Testis (tissue), 3 donors: ENCODE results near the gene KRT17. TPM values are rescaled to one million over a fixed set of nuclear protein-coding genes. Genes with fewer than 3 reads are reported as not detected.
"Not testable (repeated sequence)": the region's sequence is repeated elsewhere in the genome, so short reads cannot be mapped to it uniquely, and the experiment has no call there.

Experiments
- DNase-seq: peaks from one replicate; pipeline ENCODE4 v3.0.0-alpha.2; 2019
- H3K27ac ChIP-seq, 2 donors: fragments of 200-600 bp; sonication (generic); one replicate each; pipeline ENCODE4 v1.5.1; 2019
- H3K27me3 ChIP-seq: fragments of 200-600 bp; sonication (generic); one replicate; pipeline ENCODE4 v1.5.1; 2019
- H3K36me3 ChIP-seq: fragments of 200-600 bp; sonication (generic); one replicate; pipeline ENCODE4 v1.5.1; 2017; ENCODE audit warnings: low read depth; ENCODE audit errors: missing control alignments
- H3K4me1 ChIP-seq: fragments of 200-600 bp; sonication (generic); one replicate; pipeline ENCODE4 v1.5.1; 2019
- H3K4me3 ChIP-seq, 2 donors: fragments of 200-600 bp; sonication (generic); one replicate each; pipeline ENCODE4 v1.5.1; 2017 to 2019
- H3K9me3 ChIP-seq: fragments of 200-600 bp; sonication (generic); one replicate; pipeline ENCODE4 v1.5.1; 2017
- POLR2A ChIP-seq: fragments of 450-650 bp; IDR thresholded peaks from one replicate; pipeline ENCODE4 v1.6.1; 2017; ENCODE audit warnings: antibody characterized with exemption, mild to moderate bottlenecking, moderate library complexity
- WGBS, 2 donors: methylation state at CpG; one replicate each; pipeline ENCODE4 v1.1.5; 2018; 5-methylcytosine and 5-hydroxymethylcytosine counted together
- intact Hi-C: fragments of 100-400 bp; cut with DNase I; formaldehyde crosslinking; loops from one replicate; pipeline ENCODE4 v1.15.1; 2023; ENCODE audit warnings: low total_unique reads
- polyA plus RNA-seq: library from polyadenylated mRNA; stranded (reverse); fragments of 350-450 nt; fragmentation: Illumina TruSeq; extraction: RNeasy Lipid Tissue Mini Kit (QIAGEN cat#74804); gene quantifications from one replicate; pipeline ENCODE4 v1.2.3, GENCODE V29; 2014; ENCODE audit warnings: low read depth, low replicate concordance; ENCODE audit not compliant: insufficient read depth
- total RNA-seq, 2 donors: library from RNA; depleted of rRNA; stranded (reverse); fragments of >200 nt; gene quantifications; one replicate each; pipeline ENCODE4 v1.2.3, GENCODE V29; 2016
- TF ChIP-seq, protein P1 (sequence below), 3 experiments: fragments of 450-650 bp in 2 of 3; fragments of 200-600 bp in 1 of 3; sonication (generic) in 1 of 3; IDR thresholded peaks; one replicate each; pipeline ENCODE4 v1.5.1; 2016 to 2019; ENCODE audit warnings: antibody characterized with exemption in 3 of 3, mild to moderate bottlenecking in 2 of 3, moderate library complexity in 1 of 3

The KRT17 gene
- total and polyA plus RNA-seq, 3 donors from 2014 or later, result 12.2 to 26.0 (median 13.3) TPM

DNA sequence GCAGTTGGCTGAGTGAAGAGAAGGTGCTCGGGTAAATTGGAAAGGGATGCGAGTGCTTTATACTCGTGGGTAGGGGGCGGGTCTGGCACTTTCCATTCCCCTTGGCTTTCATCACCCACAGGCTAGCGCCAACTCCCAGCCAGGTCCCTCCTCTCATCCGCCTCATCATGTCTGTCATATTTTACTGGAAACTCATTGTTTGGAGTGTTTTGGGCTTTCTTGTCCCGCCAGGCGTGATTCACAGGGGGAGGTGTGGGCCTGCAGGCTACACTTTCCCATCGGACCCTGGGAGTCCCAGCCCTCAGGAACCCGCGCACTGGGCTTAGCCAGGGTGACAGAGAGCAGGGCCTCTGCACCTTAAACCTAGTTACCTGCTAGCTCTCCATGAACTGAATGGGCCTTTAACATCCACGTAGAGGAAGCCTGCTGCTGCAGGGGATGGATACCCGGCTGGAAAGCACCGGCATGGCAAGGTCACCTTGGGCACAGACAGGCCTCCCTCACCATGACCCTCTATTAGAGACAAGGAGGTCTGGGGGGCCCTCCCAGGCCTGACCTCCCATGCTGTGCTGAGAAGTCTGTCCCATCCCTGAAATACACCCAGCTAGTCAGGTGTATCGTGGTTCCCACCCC is 37.4 kb downstream of the KRT17 start, which contains the start of gene KRT14:
Gene KRT14, minus strand, starts transcription at position 33 of the 633 bp plus-strand sequence. CDS start 61 bp downstream, outside the sequence.
- intact Hi-C loops, result no loop called here
- no peak for DNase-seq
- Histone ChIP-seq H3K4me3 (no peak within 1 kb of the TSS), H3K27ac (no peak within 1 kb of the TSS), H3K9me3 (no peaks in the 10 kb centered on the region), H3K27me3 (no peaks in the 10 kb centered on the region), H3K36me3 (no peaks in the 10 kb centered on the region), H3K4me1 (no peaks in the 10 kb centered on the region)
- TF ChIP-seq, protein P1, sequence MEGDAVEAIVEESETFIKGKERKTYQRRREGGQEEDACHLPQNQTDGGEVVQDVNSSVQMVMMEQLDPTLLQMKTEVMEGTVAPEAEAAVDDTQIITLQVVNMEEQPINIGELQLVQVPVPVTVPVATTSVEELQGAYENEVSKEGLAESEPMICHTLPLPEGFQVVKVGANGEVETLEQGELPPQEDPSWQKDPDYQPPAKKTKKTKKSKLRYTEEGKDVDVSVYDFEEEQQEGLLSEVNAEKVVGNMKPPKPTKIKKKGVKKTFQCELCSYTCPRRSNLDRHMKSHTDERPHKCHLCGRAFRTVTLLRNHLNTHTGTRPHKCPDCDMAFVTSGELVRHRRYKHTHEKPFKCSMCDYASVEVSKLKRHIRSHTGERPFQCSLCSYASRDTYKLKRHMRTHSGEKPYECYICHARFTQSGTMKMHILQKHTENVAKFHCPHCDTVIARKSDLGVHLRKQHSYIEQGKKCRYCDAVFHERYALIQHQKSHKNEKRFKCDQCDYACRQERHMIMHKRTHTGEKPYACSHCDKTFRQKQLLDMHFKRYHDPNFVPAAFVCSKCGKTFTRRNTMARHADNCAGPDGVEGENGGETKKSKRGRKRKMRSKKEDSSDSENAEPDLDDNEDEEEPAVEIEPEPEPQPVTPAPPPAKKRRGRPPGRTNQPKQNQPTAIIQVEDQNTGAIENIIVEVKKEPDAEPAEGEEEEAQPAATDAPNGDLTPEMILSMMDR (IDR thresholded peaks at IDR 0.05), result no peak
- TF ChIP-seq POLR2A, result no peak
- WGBS, 2 donors, result 81 to 84% methylated on average over 10 to 15 of the region's 15 CpGs

DNA sequence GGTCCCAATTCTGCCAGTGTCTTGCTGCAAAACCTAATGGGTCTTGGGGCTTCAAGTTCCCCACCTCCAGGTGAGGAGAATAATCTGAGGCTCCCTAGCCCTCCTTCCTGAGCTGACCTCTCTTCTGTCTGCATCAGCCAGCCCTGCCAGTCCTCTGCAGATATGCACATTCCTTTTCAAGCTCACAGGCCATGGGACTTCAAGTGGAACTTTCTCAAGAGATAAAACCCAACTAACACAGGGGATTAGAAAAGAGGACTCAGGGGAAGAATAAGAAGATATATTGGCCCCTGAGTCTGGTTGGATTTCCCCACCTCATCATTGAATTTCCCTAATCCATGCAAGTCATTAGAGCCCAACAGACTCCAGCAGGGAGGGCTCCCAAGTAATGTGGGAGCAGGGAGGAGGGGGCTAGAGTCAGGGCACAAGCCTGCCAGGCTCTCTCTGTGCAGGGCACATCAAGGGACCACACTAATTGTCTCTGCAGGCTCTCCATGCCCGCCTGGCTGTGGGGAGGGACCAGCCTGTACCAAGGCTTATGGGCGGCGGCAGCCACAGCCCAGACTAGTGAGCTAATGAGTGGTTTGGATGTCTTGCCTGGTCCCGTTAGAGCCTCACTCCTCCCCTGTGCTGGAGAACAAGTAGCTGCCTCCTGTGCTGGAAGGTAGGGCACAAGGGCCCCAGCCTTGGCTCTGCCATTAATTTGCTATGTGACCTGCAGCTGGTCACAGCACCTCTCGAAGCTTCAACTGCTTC is 38.9 kb downstream of the KRT17 start:
- intact Hi-C loops, result no loop called here
- no peaks in the 10 kb centered on the region for H3K27me3 ChIP-seq
- DNase-seq, result no peak

DNA sequence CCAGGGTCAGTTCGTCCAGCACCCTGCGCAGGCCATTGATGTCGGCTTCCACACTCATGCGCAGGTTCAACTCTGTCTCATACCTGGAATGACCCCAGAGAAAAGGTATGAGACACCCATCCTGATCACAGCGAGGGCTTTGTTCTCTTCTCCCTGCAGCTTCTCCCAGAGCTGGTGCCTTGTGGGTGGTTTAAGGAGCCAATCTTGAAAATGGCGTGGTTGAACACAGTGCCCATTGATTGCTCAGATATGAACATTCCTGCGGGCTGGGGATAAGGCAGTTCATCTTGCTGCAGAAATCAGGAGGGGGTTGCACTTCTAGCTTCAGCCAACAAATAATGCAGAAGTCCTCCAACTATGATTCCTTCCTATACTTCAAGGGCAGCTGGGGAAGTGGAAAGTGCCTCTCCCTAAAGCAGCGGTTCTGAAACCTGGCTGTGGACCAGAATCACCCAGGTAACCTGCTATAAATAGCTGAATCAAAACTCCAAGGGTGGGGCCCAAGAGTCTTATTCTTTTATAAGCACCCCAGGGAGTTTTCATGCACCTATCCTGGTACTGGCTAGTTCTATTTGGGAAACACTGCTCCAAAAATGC is 39.9 kb downstream of the KRT17 start:
- H3K4me1 ChIP-seq, H3K9me3 ChIP-seq, H3K27me3 ChIP-seq, H3K27ac ChIP-seq, intact Hi-C loops, DNase-seq, H3K4me3 ChIP-seq, H3K36me3 ChIP-seq: not testable (repeated sequence)
- WGBS, 2 donors, result 83 to 95% methylated on average over 8 of the region's 8 CpGs

More for the DNA sequence above, 38.9 kb downstream of the KRT17 start:
- Histone ChIP-seq H3K4me1 (no peaks in the 10 kb centered on the region), H3K36me3 (no peaks in the 10 kb centered on the region), H3K9me3 (no peaks in the 10 kb centered on the region), H3K4me3 (no peak overlapping the region), H3K27ac (no peak overlapping the region)
- TF ChIP-seq, protein P1 (IDR thresholded peaks at IDR 0.05), result no peak
- no peak for TF ChIP-seq POLR2A
- 80 to 98% methylated on average over 5 of the region's 5 CpGs for WGBS, 2 donors

DNA sequence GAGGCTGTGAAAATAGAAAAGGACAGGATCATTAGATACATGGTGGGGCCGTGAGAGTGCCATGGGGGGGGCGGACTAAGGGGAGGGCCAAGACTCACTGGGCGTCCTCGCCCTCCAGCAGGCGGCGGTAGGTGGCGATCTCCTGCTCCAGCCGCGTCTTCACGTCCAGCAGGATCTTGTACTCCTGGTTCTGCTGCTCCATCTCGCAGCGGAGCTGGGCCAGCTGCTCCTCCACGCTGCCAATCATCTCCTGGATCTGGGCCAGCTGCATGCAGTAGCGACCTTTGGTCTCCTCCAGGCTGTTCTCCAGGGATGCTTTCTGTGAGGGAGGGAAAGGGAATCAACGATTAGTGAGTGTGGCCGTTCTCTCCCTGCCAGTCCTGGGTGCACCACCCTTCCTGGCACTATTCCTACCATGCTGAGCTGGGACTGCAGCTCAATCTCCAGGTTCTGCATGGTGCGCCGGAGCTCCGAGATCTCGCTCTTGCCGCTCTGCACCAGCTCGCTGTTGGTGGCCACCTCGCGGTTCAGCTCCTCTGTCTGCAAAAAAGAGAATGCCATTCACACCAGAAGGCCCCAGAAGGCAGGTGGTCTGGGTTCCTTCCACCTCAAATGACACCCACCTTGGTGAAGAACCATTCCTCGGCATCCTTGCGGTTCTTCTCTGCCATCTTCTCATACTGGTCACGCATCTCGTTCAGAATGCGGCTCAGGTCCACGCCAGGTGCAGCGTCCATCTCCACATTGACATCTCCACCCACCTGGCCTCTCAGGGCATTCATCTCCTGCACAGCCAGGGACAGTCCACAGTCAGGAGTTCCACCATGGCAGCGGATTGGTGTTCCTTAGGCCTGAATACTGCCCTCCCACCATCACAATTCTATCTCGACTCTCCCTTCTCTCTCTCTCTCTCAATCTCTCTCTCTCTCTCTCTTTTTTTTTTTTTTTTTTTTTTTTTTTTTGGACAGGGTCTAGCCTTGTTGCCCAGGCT is 40.9 kb downstream of the KRT17 start:
- no peaks in the 10 kb centered on the region for H3K36me3 ChIP-seq
- no peaks in the 10 kb centered on the region for H3K9me3 ChIP-seq
- intact Hi-C loops, result no loop called here
- H3K27ac ChIP-seq, result no peak overlapping the region
- no peak for TF ChIP-seq POLR2A
- TF ChIP-seq, protein P1 (IDR thresholded peaks at IDR 0.05), result no peak
- 88 to 89% methylated on average over 30 to 33 of the region's 33 CpGs for WGBS, 2 donors
- no peaks in the 10 kb centered on the region for H3K4me1 ChIP-seq
- no peak for DNase-seq
- no peaks in the 10 kb centered on the region for H3K27me3 ChIP-seq
- no peak overlapping the region for H3K4me3 ChIP-seq

DNA sequence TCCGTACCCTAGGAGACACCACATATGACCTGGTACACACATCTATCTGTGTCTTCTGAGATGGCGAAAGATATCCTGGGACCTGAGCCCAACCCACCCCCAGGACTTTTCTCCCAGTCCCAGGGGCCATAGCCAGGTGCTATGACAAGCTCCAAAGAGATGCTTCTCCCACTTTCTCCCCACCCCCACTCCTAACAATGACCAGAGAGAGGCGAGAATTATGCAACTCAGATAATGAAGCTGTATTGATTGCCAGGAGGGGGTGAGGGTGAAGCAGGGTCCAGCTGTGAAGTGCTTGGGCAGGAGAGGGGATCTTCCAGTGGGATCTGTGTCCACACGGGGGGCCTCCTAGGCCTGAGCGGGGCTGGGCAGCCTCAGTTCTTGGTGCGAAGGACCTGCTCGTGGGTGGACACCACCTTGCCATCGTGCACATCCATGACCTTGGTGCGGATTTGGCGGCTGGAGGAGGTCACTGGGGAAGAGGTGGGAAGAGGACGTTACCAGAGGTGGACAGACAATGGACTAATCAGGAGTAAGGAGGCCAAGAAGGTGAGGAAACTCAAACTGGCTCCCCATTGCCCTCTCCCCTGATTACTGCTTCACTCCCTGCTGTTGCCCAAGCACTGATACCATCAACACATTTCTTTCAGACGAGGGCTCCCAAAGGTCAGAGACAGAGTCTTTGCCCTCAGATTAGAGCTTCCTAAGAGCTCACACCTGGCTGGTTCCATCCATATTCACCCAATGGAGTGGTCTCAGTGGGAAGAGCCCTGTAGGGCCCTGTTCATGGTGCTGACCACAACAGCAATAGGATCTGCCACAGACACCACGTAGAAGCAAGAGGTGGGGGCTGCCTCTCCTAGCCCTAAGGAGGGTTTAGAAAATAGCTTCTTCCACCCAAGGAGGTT is 42.1 kb downstream of the KRT17 start:
- H3K4me3 ChIP-seq, intact Hi-C loops, H3K9me3 ChIP-seq, H3K27ac ChIP-seq, H3K4me1 ChIP-seq, H3K27me3 ChIP-seq, H3K36me3 ChIP-seq, DNase-seq: not testable (repeated sequence)
- 90 to 93% methylated on average over 13 of the region's 13 CpGs for WGBS, 2 donors
